ENCODE results near the gene BSN.

DNA sequence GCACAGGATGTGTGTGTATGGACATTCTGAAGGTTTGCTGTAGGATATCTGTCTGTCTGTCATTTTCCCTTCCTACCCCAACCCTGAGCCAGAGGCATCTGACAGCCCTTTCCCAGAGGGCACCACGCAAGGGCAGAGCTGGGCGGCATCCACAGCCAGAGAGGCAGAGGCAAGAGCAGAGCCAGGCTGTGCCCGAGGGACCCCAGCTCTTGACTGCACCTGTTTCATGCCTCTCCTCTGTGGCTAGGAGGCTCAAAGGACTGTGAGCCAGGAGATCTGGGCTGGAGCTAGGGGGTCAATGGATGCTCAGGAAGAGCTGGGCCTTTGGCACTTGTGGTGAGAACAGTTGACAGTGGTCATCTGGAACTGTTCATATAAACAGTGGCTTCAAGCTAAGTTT, 115.1 kb downstream of the BSN start:
- TF ChIP-seq ESRRA (IDR thresholded peaks at IDR 0.05; ENCODE audit: borderline replicate concordance, low read length) = no peak
- TF ChIP-seq, protein P1, sequence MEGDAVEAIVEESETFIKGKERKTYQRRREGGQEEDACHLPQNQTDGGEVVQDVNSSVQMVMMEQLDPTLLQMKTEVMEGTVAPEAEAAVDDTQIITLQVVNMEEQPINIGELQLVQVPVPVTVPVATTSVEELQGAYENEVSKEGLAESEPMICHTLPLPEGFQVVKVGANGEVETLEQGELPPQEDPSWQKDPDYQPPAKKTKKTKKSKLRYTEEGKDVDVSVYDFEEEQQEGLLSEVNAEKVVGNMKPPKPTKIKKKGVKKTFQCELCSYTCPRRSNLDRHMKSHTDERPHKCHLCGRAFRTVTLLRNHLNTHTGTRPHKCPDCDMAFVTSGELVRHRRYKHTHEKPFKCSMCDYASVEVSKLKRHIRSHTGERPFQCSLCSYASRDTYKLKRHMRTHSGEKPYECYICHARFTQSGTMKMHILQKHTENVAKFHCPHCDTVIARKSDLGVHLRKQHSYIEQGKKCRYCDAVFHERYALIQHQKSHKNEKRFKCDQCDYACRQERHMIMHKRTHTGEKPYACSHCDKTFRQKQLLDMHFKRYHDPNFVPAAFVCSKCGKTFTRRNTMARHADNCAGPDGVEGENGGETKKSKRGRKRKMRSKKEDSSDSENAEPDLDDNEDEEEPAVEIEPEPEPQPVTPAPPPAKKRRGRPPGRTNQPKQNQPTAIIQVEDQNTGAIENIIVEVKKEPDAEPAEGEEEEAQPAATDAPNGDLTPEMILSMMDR (IDR thresholded peaks at IDR 0.05) = no peak
